Measurements from ENCODE around the gene SRGAP2B.
"Not testable (repeated sequence)": the region's sequence is repeated elsewhere in the genome, so short reads cannot be mapped to it uniquely, and the experiment has no call there.

DNA sequence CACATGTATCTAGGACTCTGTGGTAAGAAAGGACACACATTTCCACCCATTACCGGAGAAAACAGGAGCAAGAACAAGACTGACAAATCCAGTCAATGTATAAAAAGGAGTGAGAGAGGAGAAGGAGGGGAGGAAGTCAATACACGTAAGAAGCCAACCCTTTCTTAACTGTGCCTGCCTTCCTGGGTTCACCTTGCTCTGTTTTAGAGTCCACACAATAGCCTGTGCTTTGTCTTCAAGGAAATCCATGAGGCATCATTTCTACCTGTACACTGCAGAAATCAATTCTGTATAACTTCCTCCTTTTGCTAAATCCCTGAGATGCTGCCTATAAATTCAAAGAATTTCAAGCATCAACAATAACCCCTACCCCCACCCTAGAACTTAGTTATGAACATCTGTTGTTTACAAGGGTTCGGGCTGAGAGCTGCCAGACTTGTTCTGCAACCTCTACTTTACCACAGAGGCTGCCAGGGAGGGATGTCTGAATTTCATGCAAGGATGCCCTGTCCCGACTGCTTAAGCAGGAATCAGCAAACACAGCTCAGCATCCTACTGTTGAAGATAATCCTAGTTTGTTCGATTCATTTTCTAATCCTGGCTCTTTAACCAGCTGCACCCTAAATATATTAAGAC, 115.0 kb downstream of the SRGAP2B start:
- TF ChIP-seq, protein P1, sequence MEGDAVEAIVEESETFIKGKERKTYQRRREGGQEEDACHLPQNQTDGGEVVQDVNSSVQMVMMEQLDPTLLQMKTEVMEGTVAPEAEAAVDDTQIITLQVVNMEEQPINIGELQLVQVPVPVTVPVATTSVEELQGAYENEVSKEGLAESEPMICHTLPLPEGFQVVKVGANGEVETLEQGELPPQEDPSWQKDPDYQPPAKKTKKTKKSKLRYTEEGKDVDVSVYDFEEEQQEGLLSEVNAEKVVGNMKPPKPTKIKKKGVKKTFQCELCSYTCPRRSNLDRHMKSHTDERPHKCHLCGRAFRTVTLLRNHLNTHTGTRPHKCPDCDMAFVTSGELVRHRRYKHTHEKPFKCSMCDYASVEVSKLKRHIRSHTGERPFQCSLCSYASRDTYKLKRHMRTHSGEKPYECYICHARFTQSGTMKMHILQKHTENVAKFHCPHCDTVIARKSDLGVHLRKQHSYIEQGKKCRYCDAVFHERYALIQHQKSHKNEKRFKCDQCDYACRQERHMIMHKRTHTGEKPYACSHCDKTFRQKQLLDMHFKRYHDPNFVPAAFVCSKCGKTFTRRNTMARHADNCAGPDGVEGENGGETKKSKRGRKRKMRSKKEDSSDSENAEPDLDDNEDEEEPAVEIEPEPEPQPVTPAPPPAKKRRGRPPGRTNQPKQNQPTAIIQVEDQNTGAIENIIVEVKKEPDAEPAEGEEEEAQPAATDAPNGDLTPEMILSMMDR (IDR thresholded peaks at IDR 0.05), result not testable (repeated sequence)
- TF ChIP-seq POLR2A (IDR thresholded peaks at IDR 0.05), result not testable (repeated sequence)
